Activated T-cell treated with anti-CD3 and anti-CD28 coated beads, Interleukin-2, amount 50 U/mL, for 4 hours (primary cell): ENCODE measurements around the gene SETDB2. TPM values are rescaled to one million over a fixed set of nuclear protein-coding genes. Genes with fewer than 3 reads are reported as not detected.

Experiments
- ATAC-seq, 2 donors: fragments of 200-7000 bp; cut with Tn5 transposase; one replicate each; pipeline ENCODE4 v1.10.0; 2021
- DNase-seq: peaks from one replicate; pipeline ENCODE4 v3.0.0-alpha.2; 2020
- H3K27me3 Mint-ChIP-seq: one replicate; pipeline ENCODE4 v1.8.0; 2021; ENCODE audit warnings: low read depth, mixed read lengths
- H3K36me3 Mint-ChIP-seq: one replicate; pipeline ENCODE4 v1.8.0; 2022; ENCODE audit warnings: mixed read lengths; ENCODE audit not compliant: insufficient read depth
- H3K4me1 Mint-ChIP-seq: one replicate; pipeline ENCODE4 v1.8.0; 2021; ENCODE audit warnings: low read depth, mixed read lengths
- H3K4me3 Mint-ChIP-seq: one replicate; pipeline ENCODE4 v1.8.0; 2021; ENCODE audit warnings: mild to moderate bottlenecking, moderate library complexity, mixed read lengths
- H3K9me3 Mint-ChIP-seq: one replicate; pipeline ENCODE4 v1.8.0; 2021; ENCODE audit warnings: mixed read lengths
- total RNA-seq, 3 donors: library from RNA; stranded (reverse); gene quantifications; one replicate each; pipeline ENCODE4 v1.2.1, GENCODE V29; 2021

Gene SETDB2
- total RNA-seq, 3 donors from 2014 or later: 7.8 to 10.0 (median 9.6) TPM

- DNase-seq (no peak), ATAC-seq (no peak)
- H3K36me3 Mint-ChIP-seq: peaks cover 3% of the 10 kb centered on the region
- H3K9me3 Mint-ChIP-seq: no peaks in the 10 kb centered on the region
- peak overlapping the region; percentile 91 for H3K4me3 Mint-ChIP-seq
- H3K4me1 Mint-ChIP-seq: peaks cover 48% of the 10 kb centered on the region
- H3K27me3 Mint-ChIP-seq: no peaks in the 10 kb centered on the region
Observed at GRCh38 chr13:49443357-49443703, 744 bp upstream of the SETDB2 start.

GRCh38 chr13:49444524-49445395, 686 bp downstream of the SETDB2 start:
- no peaks in the 10 kb centered on the region for H3K27me3 Mint-ChIP-seq
- ATAC-seq (peak; percentile 7), DNase-seq (peak; percentile 12)
- peaks cover 6% of the 10 kb centered on the region for H3K36me3 Mint-ChIP-seq
- H3K4me3 Mint-ChIP-seq: peak overlapping the region; percentile 91
- H3K9me3 Mint-ChIP-seq: no peaks in the 10 kb centered on the region
- H3K4me1 Mint-ChIP-seq: peaks cover 60% of the 10 kb centered on the region

GRCh38 chr13:49446473-49446872, 2.4 kb downstream of the SETDB2 start:
- no peaks in the 10 kb centered on the region for H3K27me3 Mint-ChIP-seq
- DNase-seq (no peak), ATAC-seq (no peak)
- H3K36me3 Mint-ChIP-seq: peaks cover 9% of the 10 kb centered on the region
- H3K9me3 Mint-ChIP-seq: no peaks in the 10 kb centered on the region
- peaks cover 68% of the 10 kb centered on the region for H3K4me1 Mint-ChIP-seq
- peak overlapping the region; percentile 65 for H3K4me3 Mint-ChIP-seq

DNA sequence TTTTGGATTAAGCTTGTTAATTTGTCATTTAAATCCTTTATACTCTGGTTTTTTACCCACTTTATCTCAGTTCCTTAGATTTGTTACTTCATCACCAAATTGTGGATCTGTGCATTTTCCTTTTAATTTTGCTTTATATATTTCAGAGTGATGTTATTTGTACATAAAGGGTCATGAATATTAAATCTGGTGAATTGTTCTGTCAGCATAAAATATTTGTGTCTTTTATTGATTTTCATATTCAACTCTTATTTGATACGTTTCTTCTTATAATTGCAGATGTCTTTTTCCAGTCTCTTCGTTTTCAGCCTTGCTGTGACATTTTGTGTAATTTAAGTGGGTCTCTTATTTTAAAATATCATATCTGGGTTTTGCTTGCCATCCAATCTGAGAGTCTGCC, 4.7 kb downstream of the SETDB2 start:
- Mint-ChIP-seq H3K27me3 (no peaks in the 10 kb centered on the region), H3K9me3 (no peaks in the 10 kb centered on the region), H3K36me3 (peaks cover 8% of the 10 kb centered on the region), H3K4me1 (peaks cover 59% of the 10 kb centered on the region), H3K4me3 (no peak overlapping the region)
- ATAC-seq (no peak), DNase-seq (no peak)

DNA sequence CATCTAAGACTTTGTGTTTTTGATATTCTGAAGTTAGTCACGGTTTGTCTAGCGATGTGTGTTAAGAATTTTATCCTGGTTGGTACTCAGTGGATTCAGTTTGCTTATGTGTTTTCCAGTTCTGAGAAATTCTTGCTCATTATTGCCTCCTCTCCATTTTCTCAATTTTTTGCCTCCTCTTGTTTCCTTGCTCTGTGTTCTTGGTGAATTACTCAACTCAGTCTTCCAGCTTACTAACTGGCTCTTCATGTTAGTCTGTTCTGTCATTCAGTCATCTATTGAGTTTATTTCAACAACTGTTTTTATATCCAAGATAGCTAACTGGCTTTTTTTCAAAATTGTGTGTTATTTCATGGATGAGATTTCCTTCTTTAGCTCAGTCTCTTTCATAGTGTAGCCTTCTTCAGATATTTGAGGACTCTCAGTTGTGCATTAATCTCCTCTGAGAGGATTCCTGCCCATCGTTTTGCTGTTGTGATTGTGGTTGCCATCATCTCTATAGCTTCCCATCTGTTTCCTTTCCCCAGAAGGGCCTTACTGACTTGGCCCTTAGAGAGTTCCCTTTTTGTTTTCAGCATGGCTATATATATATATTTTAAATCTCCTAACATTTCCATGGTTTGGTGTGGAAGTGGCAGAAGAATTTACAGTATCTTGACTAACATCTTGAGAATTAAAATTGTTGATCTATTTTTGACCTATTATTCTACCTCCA, 6.2 kb downstream of the SETDB2 start:
- peak in 1 of 2 donors; percentile 42 for ATAC-seq
- peak overlapping the region; percentile 57 for H3K4me3 Mint-ChIP-seq
- peaks cover 12% of the 10 kb centered on the region for H3K36me3 Mint-ChIP-seq
- DNase-seq: no peak
- no peaks in the 10 kb centered on the region for H3K9me3 Mint-ChIP-seq
- peaks cover 69% of the 10 kb centered on the region for H3K4me1 Mint-ChIP-seq
- H3K27me3 Mint-ChIP-seq: no peaks in the 10 kb centered on the region

DNA sequence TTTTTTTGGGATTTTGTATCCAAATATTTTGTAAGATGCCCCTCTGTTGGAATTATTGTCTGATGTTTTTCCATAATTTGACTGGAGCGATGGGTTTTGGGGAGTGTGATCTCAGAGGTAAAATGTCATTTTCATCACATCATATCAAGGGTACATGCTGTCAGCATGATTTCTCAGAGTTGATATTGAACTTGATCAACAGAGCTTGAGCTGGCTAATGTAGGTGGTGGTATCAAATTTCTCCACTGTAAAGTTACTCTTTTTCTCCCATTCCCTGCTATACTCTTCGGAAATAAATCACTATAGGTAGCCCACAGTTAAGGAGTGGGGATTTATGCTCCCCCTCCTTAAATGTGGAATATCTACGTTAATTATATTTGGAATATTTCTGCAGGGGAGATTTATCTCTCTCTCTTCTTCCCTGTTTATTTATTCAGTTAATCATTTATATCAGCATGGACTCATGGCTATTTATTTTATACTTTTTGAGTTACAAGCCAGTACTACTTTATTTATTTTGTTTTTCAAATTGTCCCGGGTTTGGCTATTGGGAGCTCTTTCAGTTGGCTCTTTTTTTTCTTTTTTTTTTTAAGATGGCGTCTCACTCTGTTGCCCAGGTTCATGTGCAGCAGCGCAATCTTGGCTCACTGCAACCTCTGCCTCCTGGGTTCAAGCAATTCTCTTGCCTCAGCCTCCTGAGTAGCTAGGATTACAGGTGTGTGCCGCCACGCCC, 8.8 kb downstream of the SETDB2 start:
- Mint-ChIP-seq H3K9me3 (no peaks in the 10 kb centered on the region), H3K4me1 (peaks cover 60% of the 10 kb centered on the region), H3K4me3 (no peak overlapping the region), H3K27me3 (no peaks in the 10 kb centered on the region), H3K36me3 (peaks cover 13% of the 10 kb centered on the region)
- ATAC-seq: no peak
- no peak for DNase-seq

DNA sequence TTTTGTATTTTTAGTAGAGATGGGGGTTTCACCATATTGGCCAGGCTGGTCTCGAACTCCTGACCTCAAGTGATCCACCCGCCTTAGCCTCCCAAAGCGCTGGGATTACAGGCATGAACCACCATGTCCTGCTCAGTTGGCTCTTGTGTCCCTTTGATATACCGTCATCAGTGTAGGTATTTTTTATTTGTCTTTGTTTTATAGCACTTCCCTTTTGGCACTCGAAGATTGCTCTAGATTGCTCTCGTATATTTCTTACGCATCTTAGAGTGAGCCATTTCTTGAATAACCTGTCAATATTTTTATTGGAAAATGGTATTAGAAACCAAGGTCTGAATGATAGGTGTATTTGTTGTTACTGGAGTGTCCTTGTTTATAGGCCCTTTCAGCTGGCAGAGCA, 9.4 kb downstream of the SETDB2 start:
- Mint-ChIP-seq H3K27me3 (no peaks in the 10 kb centered on the region), H3K4me1 (peaks cover 56% of the 10 kb centered on the region), H3K9me3 (no peaks in the 10 kb centered on the region), H3K4me3 (no peak overlapping the region), H3K36me3 (peaks cover 19% of the 10 kb centered on the region)
- DNase-seq (no peak), ATAC-seq (no peak)

DNA sequence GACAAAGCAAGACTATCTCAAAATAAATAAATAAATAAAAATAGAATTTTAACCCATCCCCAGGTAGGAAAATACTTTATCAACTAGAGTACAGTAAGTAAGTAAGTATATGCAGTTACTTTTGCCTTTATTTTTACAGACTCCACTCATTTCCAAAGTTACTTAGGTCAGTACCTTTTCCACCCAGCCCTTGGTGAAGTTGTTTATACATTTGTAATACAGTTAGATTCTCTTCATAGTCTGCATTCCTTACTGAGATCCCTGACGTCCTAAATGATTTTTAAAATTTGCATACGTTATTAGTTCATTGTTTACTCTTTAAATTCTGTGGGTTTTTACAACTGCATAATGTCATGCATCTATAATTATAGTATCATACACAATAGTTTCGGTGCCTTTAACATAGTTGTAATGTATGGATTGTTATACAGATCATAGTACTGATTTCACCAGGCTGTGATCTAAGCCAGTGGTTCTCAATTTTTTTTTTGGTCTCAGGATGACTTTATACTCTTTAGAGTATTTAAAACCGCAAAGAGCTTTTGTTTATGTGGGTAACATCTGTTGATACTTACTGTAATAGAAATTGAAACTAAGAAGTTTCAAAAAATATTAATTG, 10.4 kb downstream of the SETDB2 start:
- no peak for DNase-seq
- Mint-ChIP-seq H3K36me3 (peaks cover 24% of the 10 kb centered on the region), H3K27me3 (no peaks in the 10 kb centered on the region), H3K4me1 (peaks cover 46% of the 10 kb centered on the region), H3K4me3 (peak overlapping the region; percentile 11), H3K9me3 (no peaks in the 10 kb centered on the region)
- peak; percentile 82 to 87 for ATAC-seq

- no peaks in the 10 kb centered on the region for H3K27me3 Mint-ChIP-seq
- no peak for DNase-seq
- no peaks in the 10 kb centered on the region for H3K9me3 Mint-ChIP-seq
- peaks cover 20% of the 10 kb centered on the region for H3K36me3 Mint-ChIP-seq
- ATAC-seq: no peak
- no peak overlapping the region for H3K4me3 Mint-ChIP-seq
- peaks cover 41% of the 10 kb centered on the region for H3K4me1 Mint-ChIP-seq
Observed at GRCh38 chr13:49455007-49455398, 10.9 kb downstream of the SETDB2 start.

DNA sequence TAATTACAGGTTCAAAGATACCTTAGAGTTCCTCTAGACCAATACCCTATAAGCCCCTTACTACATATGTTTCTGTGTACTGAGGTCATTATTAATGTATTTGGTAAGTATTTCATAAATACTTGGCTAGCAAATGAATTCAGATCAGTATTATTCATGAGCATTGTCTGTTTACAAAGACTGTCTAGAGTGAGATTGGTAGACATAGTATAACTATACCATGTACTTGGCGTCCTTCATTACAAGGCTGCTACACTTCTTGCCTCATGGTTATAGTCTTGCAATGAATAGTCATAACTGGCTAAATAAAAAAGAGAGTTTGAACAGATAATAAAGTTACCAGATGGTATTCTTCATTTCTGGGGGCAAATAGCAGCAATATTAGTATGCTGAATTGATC, 12.1 kb downstream of the SETDB2 start:
- H3K9me3 Mint-ChIP-seq: no peaks in the 10 kb centered on the region
- ATAC-seq (no peak), DNase-seq (no peak)
- H3K4me3 Mint-ChIP-seq: no peak overlapping the region
- H3K36me3 Mint-ChIP-seq: peaks cover 20% of the 10 kb centered on the region
- H3K27me3 Mint-ChIP-seq: no peaks in the 10 kb centered on the region
- H3K4me1 Mint-ChIP-seq: peaks cover 34% of the 10 kb centered on the region

GRCh38 chr13:49457221-49457620, 13.1 kb downstream of the SETDB2 start:
- Mint-ChIP-seq H3K4me3 (no peak overlapping the region), H3K4me1 (peaks cover 34% of the 10 kb centered on the region), H3K36me3 (peaks cover 31% of the 10 kb centered on the region), H3K27me3 (no peaks in the 10 kb centered on the region), H3K9me3 (no peaks in the 10 kb centered on the region)
- ATAC-seq (no peak), DNase-seq (no peak)

- H3K27me3 Mint-ChIP-seq: no peaks in the 10 kb centered on the region
- H3K4me3 Mint-ChIP-seq: no peak overlapping the region
- no peak for ATAC-seq
- H3K4me1 Mint-ChIP-seq: peaks cover 19% of the 10 kb centered on the region
- no peak for DNase-seq
- peaks cover 48% of the 10 kb centered on the region for H3K36me3 Mint-ChIP-seq
- peaks cover 4% of the 10 kb centered on the region for H3K9me3 Mint-ChIP-seq
Observed at GRCh38 chr13:49459580-49459979, 15.5 kb downstream of the SETDB2 start.

DNA sequence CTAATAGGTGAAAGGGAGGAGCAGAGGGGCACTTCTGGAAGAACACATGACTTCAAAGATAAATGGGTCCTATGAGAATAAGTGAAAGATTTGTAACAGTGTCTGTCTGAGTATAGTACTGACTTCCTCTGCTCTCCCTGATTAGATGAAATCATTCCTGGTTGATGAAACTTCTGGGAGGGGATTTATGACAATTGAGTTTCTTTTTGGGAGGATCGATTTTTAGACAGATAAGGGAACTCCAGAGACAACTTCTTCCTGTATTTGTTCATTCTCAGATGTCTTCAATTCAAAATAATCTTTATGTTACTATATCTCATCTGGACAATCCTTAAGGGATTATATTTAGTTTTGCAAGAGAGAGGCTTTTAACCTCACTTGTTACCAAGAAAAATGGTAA, 20.0 kb downstream of the SETDB2 start:
- Mint-ChIP-seq H3K9me3 (peaks cover 4% of the 10 kb centered on the region), H3K4me1 (no peaks in the 10 kb centered on the region)
- DNase-seq: no peak

More for the DNA sequence above, 20.0 kb downstream of the SETDB2 start:
- no peak overlapping the region for H3K4me3 Mint-ChIP-seq
- no peaks in the 10 kb centered on the region for H3K27me3 Mint-ChIP-seq
- ATAC-seq: no peak
- peaks cover 51% of the 10 kb centered on the region for H3K36me3 Mint-ChIP-seq
